Activated B cell treated with CpG ODN at 0.5 μM for 24 hours (primary cell): ENCODE data around the gene RASAL2. TPM values are rescaled to one million over a fixed set of nuclear protein-coding genes. Genes with fewer than 3 reads are reported as not detected.

ENCODE experiments used
- ATAC-seq: fragments of 200-7000 bp; cut with Tn5 transposase; one replicate; pipeline ENCODE4 v1.10.0; 2021; ENCODE audit warnings: low read depth, mild to moderate bottlenecking, moderate library complexity
- CTCF ChIA-PET: fragments of 350-600 bp; sonication (Branson Sonifier 250); formaldehyde crosslinking; loops from one replicate; lab custom pipeline; 2021; ENCODE audit warnings: antibody characterized with exemption; lab: Charles Lee
- POLR2A ChIA-PET: fragments of 350-600 bp; sonication (Branson Sonifier 250); formaldehyde crosslinking; loops from one replicate; lab custom pipeline; 2021; ENCODE audit warnings: antibody characterized with exemption; lab: Charles Lee
- DNase-seq: peaks from one replicate; pipeline ENCODE4 v3.0.0; 2022
- H3K27ac Mint-ChIP-seq: one replicate; pipeline ENCODE4 v1.8.0; 2020; ENCODE audit warnings: mixed read lengths
- H3K27me3 Mint-ChIP-seq: one replicate; pipeline ENCODE4 v1.8.0; 2021; ENCODE audit warnings: mixed read lengths
- H3K36me3 Mint-ChIP-seq: one replicate; pipeline ENCODE4 v1.8.0; 2021; ENCODE audit warnings: low read depth, mixed read lengths
- H3K4me1 Mint-ChIP-seq: one replicate; pipeline ENCODE4 v1.8.0; 2021; ENCODE audit warnings: mixed read lengths
- H3K4me3 Mint-ChIP-seq: one replicate; pipeline ENCODE4 v1.8.0; 2020; ENCODE audit warnings: mild to moderate bottlenecking, mixed read lengths
- H3K9me3 Mint-ChIP-seq: one replicate; pipeline ENCODE4 v1.8.0; 2020; ENCODE audit warnings: mixed read lengths
- CTCF ChIP-seq: fragments of 200-600 bp; IDR thresholded peaks from one replicate; pipeline ENCODE4 v1.8.0; 2022; ENCODE audit warnings: antibody characterized with exemption, mild to moderate bottlenecking
- intact Hi-C: fragments of 100-400 bp; cut with micrococcal nuclease; formaldehyde crosslinking; loops from one replicate; pipeline ENCODE4 v1.15.1; 2024
- total RNA-seq: library from RNA; stranded (reverse); gene quantifications from 2 replicates; pipeline ENCODE4 v1.2.3, GENCODE V29; 2022

Gene RASAL2
- total RNA-seq, 1 donor from 2014 or later, result 0.16 TPM

GRCh38 chr1:178266619-178267066, 172.7 kb downstream of the RASAL2 start:
- Mint-ChIP-seq H3K36me3 (no peaks in the 10 kb centered on the region), H3K4me1 (no peaks in the 10 kb centered on the region), H3K4me3 (no peak overlapping the region), H3K9me3 (no peaks in the 10 kb centered on the region), H3K27ac (no peak overlapping the region), H3K27me3 (peaks cover 7% of the 10 kb centered on the region)
- POLR2A ChIA-PET, result no interaction called here
- no peak for TF ChIP-seq CTCF
- CTCF ChIA-PET, result no interaction called here
- intact Hi-C loops, result no loop called here
- DNase-seq (no peak), ATAC-seq (no peak)

GRCh38 chr1:178267646-178268094, 173.8 kb downstream of the RASAL2 start:
- CTCF ChIA-PET, result no interaction called here
- Mint-ChIP-seq H3K36me3 (no peaks in the 10 kb centered on the region), H3K4me1 (no peaks in the 10 kb centered on the region), H3K27me3 (peaks cover 10% of the 10 kb centered on the region), H3K9me3 (no peaks in the 10 kb centered on the region), H3K4me3 (no peak overlapping the region), H3K27ac (no peak overlapping the region)
- POLR2A ChIA-PET, result no interaction called here
- intact Hi-C loops, result no loop called here
- ATAC-seq (no peak), DNase-seq (no peak)
- no peak for TF ChIP-seq CTCF

- DNase-seq, result no peak
- TF ChIP-seq CTCF, result no peak
- H3K4me3 Mint-ChIP-seq, result no peak overlapping the region
- ATAC-seq, result no peak
- no peaks in the 10 kb centered on the region for H3K9me3 Mint-ChIP-seq
- intact Hi-C loops, result no loop called here
- ChIA-PET CTCF (no interaction called here), POLR2A (no interaction called here)
- no peaks in the 10 kb centered on the region for H3K36me3 Mint-ChIP-seq
- no peak overlapping the region for H3K27ac Mint-ChIP-seq
- H3K27me3 Mint-ChIP-seq, result peaks cover 12% of the 10 kb centered on the region
- H3K4me1 Mint-ChIP-seq, result no peaks in the 10 kb centered on the region
Observed at GRCh38 chr1:178271471-178271870, 177.6 kb downstream of the RASAL2 start.

- Mint-ChIP-seq H3K4me3 (no peak overlapping the region), H3K27ac (no peak overlapping the region), H3K27me3 (peaks cover 9% of the 10 kb centered on the region), H3K36me3 (no peaks in the 10 kb centered on the region), H3K4me1 (no peaks in the 10 kb centered on the region), H3K9me3 (peaks cover 5% of the 10 kb centered on the region)
- POLR2A ChIA-PET, result interaction anchor here (0.5 kb wide), 1 partner anchor 72 kb away, joined by 6 read pairs; no protein-coding TSS in a partner anchor
- DNase-seq (no peak), ATAC-seq (no peak)
- TF ChIP-seq CTCF, result no peak
- intact Hi-C loops, result no loop called here
- CTCF ChIA-PET, result no interaction called here
Observed at GRCh38 chr1:178273707-178274410, 180.0 kb downstream of the RASAL2 start.

- intact Hi-C loops, result no loop called here
- H3K4me1 Mint-ChIP-seq, result no peaks in the 10 kb centered on the region
- no peak for DNase-seq
- H3K27ac Mint-ChIP-seq, result no peak overlapping the region
- POLR2A ChIA-PET, result no interaction called here
- no peak for TF ChIP-seq CTCF
- no peak for ATAC-seq
- H3K27me3 Mint-ChIP-seq, result peaks cover 5% of the 10 kb centered on the region
- no peak overlapping the region for H3K4me3 Mint-ChIP-seq
- peaks cover 5% of the 10 kb centered on the region for H3K9me3 Mint-ChIP-seq
- CTCF ChIA-PET, result no interaction called here
- H3K36me3 Mint-ChIP-seq, result no peaks in the 10 kb centered on the region
Observed at GRCh38 chr1:178275049-178275448, 181.1 kb downstream of the RASAL2 start.
